H1 (cell line): ENCODE data around the gene CD28. TPM values are rescaled to one million over a fixed set of nuclear protein-coding genes. Genes with fewer than 3 reads are reported as not detected.

Experiments used
- JUN ChIP-seq: IDR thresholded peaks from 2 replicates; pipeline ENCODE4 v1.6.1; 2011; ENCODE audit warnings: low read depth, mild to moderate bottlenecking, improper control_type of control experiment, low read length
- KDM1A ChIP-seq: fragments of 200-600, 300-600 bp; sonication (generic); IDR thresholded peaks from 2 replicates; pipeline ENCODE4 v1.7.1; 2016; ENCODE audit warnings: mild to moderate bottlenecking, low read length, borderline replicate concordance
- polyA plus RNA-seq, 7 experiments: library from polyadenylated mRNA; depleted of rRNA in 3 of 7; stranded (reverse) in 5 of 7; unstranded in 2 of 7; fragments of >200 nt in 5 of 7; fragments of 200-250 nt in 2 of 7; gene quantifications; 1 replicate in 5 of 7; 2 replicates in 1 of 7; 4 replicates in 1 of 7; pipeline versions ENCODE4 v1.2.1 to v1.2.3, GENCODE V29; 2011 to 2013; ENCODE audit warnings: missing spikeins in 2 of 7, mixed read lengths in 2 of 7
- total RNA-seq: library from RNA; stranded (reverse); fragmentation: NEBNext Ultra II Directional; extraction: Animal tissue kit (Norgen Biotek cat#: 25700); gene quantifications from 2 replicates; pipeline ENCODE4 v1.2.1, GENCODE V29; 2021
- TF ChIP-seq, protein P1 (sequence below): fragments of 300-600 bp; sonication (generic); IDR thresholded peaks from 2 replicates; pipeline ENCODE4 v1.7.1; 2012; ENCODE audit warnings: low read length, moderate library complexity, mild to moderate bottlenecking, inconsistent platforms; ENCODE audit not compliant: insufficient replicate concordance

Gene CD28
- total and polyA plus RNA-seq, 2 of the 8 experiments (the other 6 are each of a cell fraction or from before 2014, with no cell fraction given): not detected

DNA sequence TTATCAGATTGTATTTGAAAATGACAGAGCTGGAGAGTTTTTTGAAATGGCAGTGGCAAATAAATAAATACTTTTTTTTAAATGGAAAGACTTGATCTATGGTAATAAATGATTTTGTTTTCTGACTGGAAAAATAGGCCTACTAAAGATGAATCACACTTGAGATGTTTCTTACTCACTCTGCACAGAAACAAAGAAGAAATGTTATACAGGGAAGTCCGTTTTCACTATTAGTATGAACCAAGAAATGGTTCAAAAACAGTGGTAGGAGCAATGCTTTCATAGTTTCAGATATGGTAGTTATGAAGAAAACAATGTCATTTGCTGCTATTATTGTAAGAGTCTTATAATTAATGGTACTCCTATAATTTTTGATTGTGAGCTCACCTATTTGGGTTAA, 30.9 kb downstream of the CD28 start (continued):
- TF ChIP-seq, protein P1, sequence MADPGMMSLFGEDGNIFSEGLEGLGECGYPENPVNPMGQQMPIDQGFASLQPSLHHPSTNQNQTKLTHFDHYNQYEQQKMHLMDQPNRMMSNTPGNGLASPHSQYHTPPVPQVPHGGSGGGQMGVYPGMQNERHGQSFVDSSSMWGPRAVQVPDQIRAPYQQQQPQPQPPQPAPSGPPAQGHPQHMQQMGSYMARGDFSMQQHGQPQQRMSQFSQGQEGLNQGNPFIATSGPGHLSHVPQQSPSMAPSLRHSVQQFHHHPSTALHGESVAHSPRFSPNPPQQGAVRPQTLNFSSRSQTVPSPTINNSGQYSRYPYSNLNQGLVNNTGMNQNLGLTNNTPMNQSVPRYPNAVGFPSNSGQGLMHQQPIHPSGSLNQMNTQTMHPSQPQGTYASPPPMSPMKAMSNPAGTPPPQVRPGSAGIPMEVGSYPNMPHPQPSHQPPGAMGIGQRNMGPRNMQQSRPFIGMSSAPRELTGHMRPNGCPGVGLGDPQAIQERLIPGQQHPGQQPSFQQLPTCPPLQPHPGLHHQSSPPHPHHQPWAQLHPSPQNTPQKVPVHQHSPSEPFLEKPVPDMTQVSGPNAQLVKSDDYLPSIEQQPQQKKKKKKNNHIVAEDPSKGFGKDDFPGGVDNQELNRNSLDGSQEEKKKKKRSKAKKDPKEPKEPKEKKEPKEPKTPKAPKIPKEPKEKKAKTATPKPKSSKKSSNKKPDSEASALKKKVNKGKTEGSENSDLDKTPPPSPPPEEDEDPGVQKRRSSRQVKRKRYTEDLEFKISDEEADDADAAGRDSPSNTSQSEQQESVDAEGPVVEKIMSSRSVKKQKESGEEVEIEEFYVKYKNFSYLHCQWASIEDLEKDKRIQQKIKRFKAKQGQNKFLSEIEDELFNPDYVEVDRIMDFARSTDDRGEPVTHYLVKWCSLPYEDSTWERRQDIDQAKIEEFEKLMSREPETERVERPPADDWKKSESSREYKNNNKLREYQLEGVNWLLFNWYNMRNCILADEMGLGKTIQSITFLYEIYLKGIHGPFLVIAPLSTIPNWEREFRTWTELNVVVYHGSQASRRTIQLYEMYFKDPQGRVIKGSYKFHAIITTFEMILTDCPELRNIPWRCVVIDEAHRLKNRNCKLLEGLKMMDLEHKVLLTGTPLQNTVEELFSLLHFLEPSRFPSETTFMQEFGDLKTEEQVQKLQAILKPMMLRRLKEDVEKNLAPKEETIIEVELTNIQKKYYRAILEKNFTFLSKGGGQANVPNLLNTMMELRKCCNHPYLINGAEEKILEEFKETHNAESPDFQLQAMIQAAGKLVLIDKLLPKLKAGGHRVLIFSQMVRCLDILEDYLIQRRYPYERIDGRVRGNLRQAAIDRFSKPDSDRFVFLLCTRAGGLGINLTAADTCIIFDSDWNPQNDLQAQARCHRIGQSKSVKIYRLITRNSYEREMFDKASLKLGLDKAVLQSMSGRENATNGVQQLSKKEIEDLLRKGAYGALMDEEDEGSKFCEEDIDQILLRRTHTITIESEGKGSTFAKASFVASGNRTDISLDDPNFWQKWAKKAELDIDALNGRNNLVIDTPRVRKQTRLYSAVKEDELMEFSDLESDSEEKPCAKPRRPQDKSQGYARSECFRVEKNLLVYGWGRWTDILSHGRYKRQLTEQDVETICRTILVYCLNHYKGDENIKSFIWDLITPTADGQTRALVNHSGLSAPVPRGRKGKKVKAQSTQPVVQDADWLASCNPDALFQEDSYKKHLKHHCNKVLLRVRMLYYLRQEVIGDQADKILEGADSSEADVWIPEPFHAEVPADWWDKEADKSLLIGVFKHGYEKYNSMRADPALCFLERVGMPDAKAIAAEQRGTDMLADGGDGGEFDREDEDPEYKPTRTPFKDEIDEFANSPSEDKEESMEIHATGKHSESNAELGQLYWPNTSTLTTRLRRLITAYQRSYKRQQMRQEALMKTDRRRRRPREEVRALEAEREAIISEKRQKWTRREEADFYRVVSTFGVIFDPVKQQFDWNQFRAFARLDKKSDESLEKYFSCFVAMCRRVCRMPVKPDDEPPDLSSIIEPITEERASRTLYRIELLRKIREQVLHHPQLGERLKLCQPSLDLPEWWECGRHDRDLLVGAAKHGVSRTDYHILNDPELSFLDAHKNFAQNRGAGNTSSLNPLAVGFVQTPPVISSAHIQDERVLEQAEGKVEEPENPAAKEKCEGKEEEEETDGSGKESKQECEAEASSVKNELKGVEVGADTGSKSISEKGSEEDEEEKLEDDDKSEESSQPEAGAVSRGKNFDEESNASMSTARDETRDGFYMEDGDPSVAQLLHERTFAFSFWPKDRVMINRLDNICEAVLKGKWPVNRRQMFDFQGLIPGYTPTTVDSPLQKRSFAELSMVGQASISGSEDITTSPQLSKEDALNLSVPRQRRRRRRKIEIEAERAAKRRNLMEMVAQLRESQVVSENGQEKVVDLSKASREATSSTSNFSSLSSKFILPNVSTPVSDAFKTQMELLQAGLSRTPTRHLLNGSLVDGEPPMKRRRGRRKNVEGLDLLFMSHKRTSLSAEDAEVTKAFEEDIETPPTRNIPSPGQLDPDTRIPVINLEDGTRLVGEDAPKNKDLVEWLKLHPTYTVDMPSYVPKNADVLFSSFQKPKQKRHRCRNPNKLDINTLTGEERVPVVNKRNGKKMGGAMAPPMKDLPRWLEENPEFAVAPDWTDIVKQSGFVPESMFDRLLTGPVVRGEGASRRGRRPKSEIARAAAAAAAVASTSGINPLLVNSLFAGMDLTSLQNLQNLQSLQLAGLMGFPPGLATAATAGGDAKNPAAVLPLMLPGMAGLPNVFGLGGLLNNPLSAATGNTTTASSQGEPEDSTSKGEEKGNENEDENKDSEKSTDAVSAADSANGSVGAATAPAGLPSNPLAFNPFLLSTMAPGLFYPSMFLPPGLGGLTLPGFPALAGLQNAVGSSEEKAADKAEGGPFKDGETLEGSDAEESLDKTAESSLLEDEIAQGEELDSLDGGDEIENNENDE: no peak
- no peak for TF ChIP-seq JUN
- no peak for TF ChIP-seq KDM1A
